ENCODE measurements around the gene XKR3.
"Not testable (repeated sequence)": the region's sequence is repeated elsewhere in the genome, so short reads cannot be mapped to it uniquely, and the experiment has no call there.

GRCh38 chr22:16734271-16734670, 90.9 kb downstream of the XKR3 start:
- TF ChIP-seq, protein P1, sequence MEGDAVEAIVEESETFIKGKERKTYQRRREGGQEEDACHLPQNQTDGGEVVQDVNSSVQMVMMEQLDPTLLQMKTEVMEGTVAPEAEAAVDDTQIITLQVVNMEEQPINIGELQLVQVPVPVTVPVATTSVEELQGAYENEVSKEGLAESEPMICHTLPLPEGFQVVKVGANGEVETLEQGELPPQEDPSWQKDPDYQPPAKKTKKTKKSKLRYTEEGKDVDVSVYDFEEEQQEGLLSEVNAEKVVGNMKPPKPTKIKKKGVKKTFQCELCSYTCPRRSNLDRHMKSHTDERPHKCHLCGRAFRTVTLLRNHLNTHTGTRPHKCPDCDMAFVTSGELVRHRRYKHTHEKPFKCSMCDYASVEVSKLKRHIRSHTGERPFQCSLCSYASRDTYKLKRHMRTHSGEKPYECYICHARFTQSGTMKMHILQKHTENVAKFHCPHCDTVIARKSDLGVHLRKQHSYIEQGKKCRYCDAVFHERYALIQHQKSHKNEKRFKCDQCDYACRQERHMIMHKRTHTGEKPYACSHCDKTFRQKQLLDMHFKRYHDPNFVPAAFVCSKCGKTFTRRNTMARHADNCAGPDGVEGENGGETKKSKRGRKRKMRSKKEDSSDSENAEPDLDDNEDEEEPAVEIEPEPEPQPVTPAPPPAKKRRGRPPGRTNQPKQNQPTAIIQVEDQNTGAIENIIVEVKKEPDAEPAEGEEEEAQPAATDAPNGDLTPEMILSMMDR (IDR thresholded peaks at IDR 0.05): not testable (repeated sequence)
- TF ChIP-seq POLR2A (IDR thresholded peaks at IDR 0.05): not testable (repeated sequence)
